ENCODE data around the gene ANKRD13C.

Gene ANKRD13C

GRCh38 chr1:70358921-70359564 lies 4.5 kb upstream of the ANKRD13C start:
- TF ChIP-seq CEBPB (IDR thresholded peaks at IDR 0.05) (no peak), EGR1 (IDR thresholded peaks at IDR 0.05) (no peak), RAD21 (IDR thresholded peaks at IDR 0.05; ENCODE audit: low read depth) (no peak), MAX (IDR thresholded peaks at IDR 0.05) (no peak), ZBTB7A (IDR thresholded peaks at IDR 0.05; ENCODE audit: low read depth) (no peak), TCF12 (IDR thresholded peaks at IDR 0.05; ENCODE audit: low read depth) (no peak), FOXM1 (IDR thresholded peaks at IDR 0.05; ENCODE audit: borderline replicate concordance, low read depth) (no peak), CREB1 (IDR thresholded peaks at IDR 0.05; ENCODE audit: low read depth) (no peak), REST (IDR thresholded peaks at IDR 0.05; ENCODE audit: low read depth) (no peak), YY1 (IDR thresholded peaks at IDR 0.05; ENCODE audit: low read depth) (no peak), EP300 (IDR thresholded peaks at IDR 0.05; ENCODE audit: borderline replicate concordance) (no peak), TEAD4 (IDR thresholded peaks at IDR 0.05) (no peak), NFIC (IDR thresholded peaks at IDR 0.05) (no peak), USF1 (IDR thresholded peaks at IDR 0.05) (no peak), TAF1 (IDR thresholded peaks at IDR 0.05; ENCODE audit: low read depth) (no peak)

GRCh38 chr1:70355920-70356319 lies 1.4 kb upstream of the ANKRD13C start:
- no peak for TF ChIP-seq CREB1 (IDR thresholded peaks at IDR 0.05; ENCODE audit: low read depth)

GRCh38 chr1:70355111-70355407 lies 537 bp upstream of the ANKRD13C start:
- TF ChIP-seq TCF12 (IDR thresholded peaks at IDR 0.05; ENCODE audit: low read depth) (no peak), RAD21 (IDR thresholded peaks at IDR 0.05; ENCODE audit: low read depth) (no peak), ZBTB7A (IDR thresholded peaks at IDR 0.05; ENCODE audit: low read depth) (no peak), CEBPB (IDR thresholded peaks at IDR 0.05) (no peak), TEAD4 (IDR thresholded peaks at IDR 0.05) (no peak), NFIC (IDR thresholded peaks at IDR 0.05) (no peak), USF1 (IDR thresholded peaks at IDR 0.05) (no peak), CREB1 (IDR thresholded peaks at IDR 0.05; ENCODE audit: low read depth) (no peak), YY1 (IDR thresholded peaks at IDR 0.05; ENCODE audit: low read depth) (no peak), TAF1 (IDR thresholded peaks at IDR 0.05; ENCODE audit: low read depth) (no peak), FOXM1 (IDR thresholded peaks at IDR 0.05; ENCODE audit: borderline replicate concordance, low read depth) (no peak), EP300 (IDR thresholded peaks at IDR 0.05; ENCODE audit: borderline replicate concordance) (no peak), MAX (IDR thresholded peaks at IDR 0.05) (no peak), EGR1 (IDR thresholded peaks at IDR 0.05) (no peak), REST (IDR thresholded peaks at IDR 0.05; ENCODE audit: low read depth) (no peak)

- no peak for TF ChIP-seq CREB1 (IDR thresholded peaks at IDR 0.05; ENCODE audit: low read depth)
- TF ChIP-seq ZBTB7A (IDR thresholded peaks at IDR 0.05; ENCODE audit: low read depth) = no peak
- no peak for TF ChIP-seq CEBPB (IDR thresholded peaks at IDR 0.05)
- no peak for TF ChIP-seq REST (IDR thresholded peaks at IDR 0.05; ENCODE audit: low read depth)
- no peak for TF ChIP-seq NFIC (IDR thresholded peaks at IDR 0.05)
- no peak for TF ChIP-seq EP300 (IDR thresholded peaks at IDR 0.05; ENCODE audit: borderline replicate concordance)
- TF ChIP-seq TCF12 (IDR thresholded peaks at IDR 0.05; ENCODE audit: low read depth) = no peak
- no peak for TF ChIP-seq FOXM1 (IDR thresholded peaks at IDR 0.05; ENCODE audit: borderline replicate concordance, low read depth)
These were observed 756 bp downstream of the ANKRD13C start for GRCh38 chr1:70353601-70354331.

Measured in Ishikawa (cell line).